Measurements from ENCODE around the gene USF3.
"Not testable (repeated sequence)": the region's sequence is repeated elsewhere in the genome, so short reads cannot be mapped to it uniquely, and the experiment has no call there.

USF3 gene

DNA sequence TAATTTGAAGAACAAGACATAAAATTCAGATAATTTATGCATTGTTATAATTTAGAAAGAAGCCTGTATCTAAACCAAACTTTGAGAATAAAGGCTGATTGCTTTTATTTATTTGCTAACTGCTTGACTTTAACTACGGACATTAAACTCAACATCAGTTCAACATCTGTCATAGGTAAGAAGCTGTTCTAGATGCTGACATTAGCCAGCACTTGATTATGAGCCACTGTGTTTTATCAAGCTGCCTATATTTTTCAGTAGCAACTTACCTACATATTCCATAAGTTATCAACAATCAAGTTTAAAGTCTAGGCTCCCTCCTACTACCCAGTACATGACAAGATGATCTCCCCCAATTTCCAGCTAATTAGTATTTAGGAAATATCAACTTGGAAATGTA, 42.1 kb downstream of the USF3 start:
- no peak for DNase-seq (ENCODE audit: low read depth in 3 of 3)

GRCh38 chr3:113649174-113649845, 47.1 kb downstream of the USF3 start:
- DNase-seq (ENCODE audit: low read depth in 3 of 3), result no peak

- DNase-seq (ENCODE audit: low read depth in 3 of 3), result no peak
Measured at GRCh38 chr3:113648524-113648923, 47.9 kb downstream of the USF3 start.

GRCh38 chr3:113643583-113643982, 52.9 kb downstream of the USF3 start:
- no peak for DNase-seq (ENCODE audit: low read depth in 3 of 3)

- DNase-seq (ENCODE audit: low read depth in 3 of 3), result no peak
Measured at GRCh38 chr3:113638910-113639309, 57.5 kb downstream of the USF3 start.

- DNase-seq (ENCODE audit: low read depth in 3 of 3), result no peak
Measured at GRCh38 chr3:113637756-113638155, 58.7 kb downstream of the USF3 start.

- DNase-seq (ENCODE audit: low read depth in 3 of 3), result not testable (repeated sequence)
Measured at GRCh38 chr3:113636034-113636433, 60.4 kb downstream of the USF3 start.

GRCh38 chr3:113634782-113635474, 61.5 kb downstream of the USF3 start:
- no peak for DNase-seq (ENCODE audit: low read depth in 3 of 3)

DNA sequence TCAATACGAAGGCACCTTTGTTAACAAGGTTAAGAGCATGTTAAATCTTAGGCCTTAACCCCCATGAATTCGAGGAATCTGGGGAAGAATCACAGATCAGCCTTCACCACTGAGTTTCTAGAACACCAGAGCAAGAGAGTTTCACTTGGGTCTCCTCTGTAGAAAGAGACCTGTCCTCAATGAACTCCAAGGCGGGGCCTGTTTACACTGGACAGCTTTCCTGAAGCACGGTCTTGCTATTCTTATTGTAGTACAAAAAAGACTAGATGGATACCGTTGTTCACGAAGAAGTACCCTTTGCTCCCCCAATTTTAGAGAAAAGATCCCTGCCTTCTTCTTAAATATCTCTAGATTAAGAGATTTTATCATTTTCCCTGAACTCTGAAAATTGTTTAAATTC, 64.9 kb downstream of the USF3 start:
- DNase-seq (ENCODE audit: low read depth in 3 of 3), result no peak

- no peak for DNase-seq (ENCODE audit: low read depth in 3 of 3)
Measured at GRCh38 chr3:113630956-113631542, 65.4 kb downstream of the USF3 start.

DNA sequence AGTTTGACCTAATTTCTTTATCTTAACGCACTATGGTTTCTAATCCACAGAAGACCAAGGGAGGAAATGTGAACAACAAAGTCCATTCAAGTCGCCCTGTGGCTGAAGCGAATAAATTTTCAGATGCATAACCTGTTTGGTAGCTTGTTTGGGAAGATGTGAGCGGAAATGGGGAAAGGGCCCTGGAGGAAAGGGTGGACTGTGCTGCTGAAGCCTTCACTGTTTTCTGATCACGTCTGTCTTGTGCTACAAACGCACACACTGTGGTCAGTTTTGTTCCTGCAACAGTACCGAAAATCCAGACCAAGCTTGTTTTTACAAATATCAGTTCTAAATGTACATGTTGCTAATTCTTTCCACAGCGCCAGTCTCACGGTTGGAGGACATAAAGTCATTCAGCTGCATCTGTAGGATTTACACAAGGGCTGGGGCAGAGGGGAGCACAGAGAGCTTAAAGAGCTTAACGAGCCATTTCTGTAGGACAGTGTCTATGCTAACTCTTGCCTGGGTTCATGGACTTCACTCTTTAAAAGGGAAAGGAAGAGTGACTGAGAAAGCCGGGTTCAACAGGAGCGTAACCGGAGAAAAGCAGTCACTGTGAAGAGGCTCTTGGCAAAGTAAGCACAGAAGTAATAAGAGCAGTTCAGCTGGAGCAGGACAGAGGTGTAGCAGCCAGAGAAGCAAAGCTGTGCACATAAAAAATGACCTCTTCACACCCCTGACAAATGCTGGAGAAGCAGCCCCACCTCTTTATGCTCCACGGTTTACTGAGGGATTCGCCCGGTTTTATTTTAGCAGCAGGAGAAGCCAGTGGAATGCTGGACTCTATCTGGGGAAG, 66.6 kb downstream of the USF3 start:
- DNase-seq (ENCODE audit: low read depth in 3 of 3), result no peak

GRCh38 chr3:113628788-113629187, 67.7 kb downstream of the USF3 start:
- DNase-seq (ENCODE audit: low read depth in 3 of 3), result no peak

DNA sequence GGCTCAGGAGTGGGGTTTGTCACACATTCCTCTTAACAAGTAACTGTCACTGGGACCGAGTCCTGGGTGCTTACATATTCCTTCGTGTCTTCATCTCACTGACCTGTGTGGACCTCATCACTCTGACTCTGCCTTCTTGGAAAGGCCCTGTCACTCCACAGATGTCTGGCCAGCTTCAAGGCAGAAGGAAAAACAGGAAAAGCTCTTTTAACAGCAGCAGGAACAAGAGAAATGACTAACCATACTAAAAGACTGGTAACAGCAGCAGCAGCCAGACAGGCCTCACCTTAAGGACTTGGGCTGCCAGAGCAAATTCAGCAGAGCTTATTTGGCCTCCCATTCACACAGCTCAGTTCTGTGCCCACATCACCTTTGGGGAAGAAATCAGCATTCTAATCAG, 68.1 kb downstream of the USF3 start:
- DNase-seq (ENCODE audit: low read depth in 3 of 3), result no peak

DNA sequence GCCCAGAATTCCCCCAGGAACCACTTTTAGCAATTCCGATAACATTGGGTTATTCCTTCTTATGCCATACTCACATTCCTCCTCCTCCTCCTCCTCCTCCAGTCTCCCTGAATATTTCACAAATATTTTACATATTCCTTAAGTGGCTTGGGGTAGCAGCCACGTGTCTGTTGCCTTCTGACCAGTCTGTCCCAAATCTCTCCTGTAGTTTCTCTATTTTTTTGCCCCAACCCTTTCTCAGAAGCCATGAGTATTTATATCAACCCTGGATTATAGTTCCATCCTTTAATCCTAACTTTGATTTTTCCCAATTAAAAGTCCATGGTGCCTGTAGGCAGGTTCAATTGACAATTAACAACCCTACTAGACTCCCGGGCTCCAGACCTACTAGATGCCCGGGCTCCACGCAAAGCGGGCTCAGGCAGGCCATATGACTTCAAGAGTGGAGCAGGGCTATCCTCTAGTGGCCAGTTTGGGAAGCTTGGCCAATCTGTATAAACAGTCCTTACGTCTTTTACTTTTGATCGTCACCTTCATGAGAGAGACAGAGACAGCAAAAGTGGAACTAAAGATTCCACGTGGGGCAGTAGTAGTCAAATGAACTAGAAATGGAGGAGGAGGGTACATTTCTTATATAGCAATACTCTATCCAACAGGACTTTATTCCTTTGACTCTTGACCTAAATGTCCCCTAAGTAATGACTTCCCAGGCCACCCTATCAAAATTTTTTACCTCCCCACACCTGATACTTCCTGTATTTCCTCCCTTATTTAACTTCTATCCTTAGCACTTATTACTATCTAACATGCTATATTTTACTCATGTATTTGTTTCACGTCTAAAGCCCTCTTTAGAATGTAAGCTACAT, 69.7 kb downstream of the USF3 start:
- no peak for DNase-seq (ENCODE audit: low read depth in 3 of 3)

DNA sequence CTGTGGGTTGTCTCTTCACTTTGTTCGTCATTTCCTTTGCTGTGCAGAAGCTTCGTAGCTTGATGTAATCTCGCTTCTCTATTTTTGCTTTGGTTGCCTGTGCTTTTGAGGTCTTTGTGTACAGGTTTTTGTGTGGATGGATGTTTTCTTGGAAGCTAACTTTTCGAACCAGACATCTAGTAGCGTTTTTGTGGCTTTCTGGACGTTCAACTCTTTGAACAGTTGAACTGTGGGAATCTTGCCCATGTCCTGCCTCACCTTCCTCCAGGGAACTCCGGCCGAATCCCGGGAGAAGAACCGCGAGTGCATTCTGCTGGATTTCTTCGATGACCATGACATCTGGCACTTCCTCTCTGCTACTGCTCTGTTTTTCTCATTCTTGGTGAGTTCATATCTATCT, 70.6 kb downstream of the USF3 start:
- DNase-seq (ENCODE audit: low read depth in 3 of 3), result no peak

DNA sequence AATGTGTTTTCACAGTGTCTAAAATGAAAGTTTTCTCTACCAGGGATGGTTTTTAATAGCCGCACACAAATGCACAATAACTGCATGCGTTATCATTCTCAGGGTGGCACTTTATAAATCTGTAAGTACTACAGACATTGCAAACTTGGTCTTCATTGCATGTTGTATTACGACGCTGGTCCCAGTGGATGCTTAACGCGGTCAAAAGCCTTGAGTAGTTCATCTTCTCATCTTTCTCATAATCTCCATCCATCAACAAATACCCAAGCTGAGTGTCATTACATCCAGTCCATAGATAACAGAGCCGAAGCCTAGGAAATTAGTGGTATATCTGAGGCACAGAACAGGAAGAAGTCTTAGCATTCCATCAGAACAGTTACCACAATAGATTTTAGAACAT, 72.6 kb downstream of the USF3 start:
- DNase-seq (ENCODE audit: low read depth in 3 of 3), result no peak

GRCh38 chr3:113623324-113623723, 73.1 kb downstream of the USF3 start:
- DNase-seq (ENCODE audit: low read depth in 3 of 3), result no peak

DNA sequence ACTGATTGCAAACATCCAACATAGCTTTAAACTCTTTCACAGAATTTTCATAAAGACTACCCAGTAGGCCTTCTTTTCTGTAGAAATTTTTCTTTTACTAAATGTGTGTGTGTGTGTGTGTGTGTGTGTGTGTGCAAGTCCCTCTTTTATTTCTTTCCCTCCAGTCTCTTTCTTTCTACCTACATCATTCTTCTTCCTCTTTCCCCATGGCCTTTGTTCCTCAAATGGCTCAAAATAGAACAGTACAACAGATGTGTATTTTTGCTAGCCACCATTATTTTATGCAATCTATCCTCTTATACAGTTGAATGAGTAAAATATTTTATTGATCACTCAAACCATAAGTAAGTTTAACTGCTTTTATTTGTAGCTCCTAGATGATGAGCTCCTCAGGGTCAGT, 76.4 kb downstream of the USF3 start:
- DNase-seq (ENCODE audit: low read depth in 3 of 3), result no peak

DNA sequence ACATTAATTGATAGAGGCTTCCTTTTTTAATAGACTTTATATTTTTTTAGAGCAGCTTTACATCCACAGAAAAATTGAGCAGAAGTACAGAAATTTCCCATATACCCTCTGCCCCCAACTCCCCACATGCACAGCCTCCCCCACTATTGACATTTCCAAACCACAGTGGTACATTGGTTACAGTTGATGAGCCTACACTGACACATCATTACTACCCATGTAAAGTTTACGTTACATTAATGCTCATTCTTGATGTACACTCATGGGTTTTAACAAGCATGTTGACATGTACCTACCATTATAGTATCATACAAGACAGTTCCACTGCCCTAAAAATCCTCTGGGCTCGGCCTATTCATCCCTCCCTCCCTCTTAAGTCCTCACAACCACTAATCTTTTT, 78.7 kb downstream of the USF3 start:
- DNase-seq (ENCODE audit: low read depth in 3 of 3), result no peak

- no peak for DNase-seq (ENCODE audit: low read depth in 3 of 3)
Measured at GRCh38 chr3:113615976-113616375, 80.5 kb downstream of the USF3 start.

GRCh38 chr3:113614402-113614801, 82.0 kb downstream of the USF3 start:
- no peak for DNase-seq (ENCODE audit: low read depth in 3 of 3)

GRCh38 chr3:113607219-113607596, 89.2 kb downstream of the USF3 start:
- no peak for DNase-seq (ENCODE audit: low read depth in 3 of 3)
